ENCODE data around the gene PABPC1L.

Gene PABPC1L

GRCh38 chr20:44884907-44885391 is 24.9 kb upstream of the PABPC1L start:
- peaks cover 24% of the 10 kb centered on the region for H3K4me1 ChIP-seq (ENCODE audit: control insufficient read depth, insufficient read depth, low read length, poor library complexity, severe bottlenecking)
- no peak for DNase-seq
- peaks cover 4% of the 10 kb centered on the region for H3K36me3 ChIP-seq (ENCODE audit: control insufficient read depth, insufficient read depth, low read length)
- H3K9me3 ChIP-seq (ENCODE audit: control insufficient read depth, low read length) = no peaks in the 10 kb centered on the region
- peak overlapping the region; percentile 95 for H3K27ac ChIP-seq (ENCODE audit: insufficient read depth, low read length, poor library complexity, severe bottlenecking)
- H3K4me3 ChIP-seq (ENCODE audit: insufficient read depth, low read depth, low read length, poor library complexity, severe bottlenecking) = peak overlapping the region; percentile 97
- H3K27me3 ChIP-seq (replicated peaks; ENCODE audit: control insufficient read depth, insufficient read depth, low read length, poor library complexity, severe bottlenecking) = no peaks in the 10 kb centered on the region

- peak; percentile 93 to 95 (median 95) for DNase-seq
- Histone ChIP-seq H3K36me3 (ENCODE audit: control insufficient read depth, insufficient read depth, low read length) (peaks cover 4% of the 10 kb centered on the region), H3K27ac (ENCODE audit: insufficient read depth, low read length, poor library complexity, severe bottlenecking) (peak within 1 kb of the TSS; percentile 95), H3K4me1 (ENCODE audit: control insufficient read depth, insufficient read depth, low read length, poor library complexity, severe bottlenecking) (peaks cover 26% of the 10 kb centered on the region), H3K9me3 (ENCODE audit: control insufficient read depth, low read length) (no peaks in the 10 kb centered on the region), H3K4me3 (ENCODE audit: insufficient read depth, low read depth, low read length, poor library complexity, severe bottlenecking) (peak within 1 kb of the TSS; percentile 97), H3K27me3 (replicated peaks; ENCODE audit: control insufficient read depth, insufficient read depth, low read length, poor library complexity, severe bottlenecking) (no peaks in the 10 kb centered on the region)
Observed at GRCh38 chr20:44885392-44886265, 24.2 kb upstream of the PABPC1L start, which contains the start of gene YWHAB. Gene YWHAB, plus strand, starts transcription at chr20:44885705. Its CDS starts 15,829 bp downstream, at chr20:44901534.

GRCh38 chr20:44886266-44886651 is 23.6 kb upstream of the PABPC1L start:
- H3K9me3 ChIP-seq (ENCODE audit: control insufficient read depth, low read length) = no peaks in the 10 kb centered on the region
- no peak for DNase-seq
- peaks cover 4% of the 10 kb centered on the region for H3K36me3 ChIP-seq (ENCODE audit: control insufficient read depth, insufficient read depth, low read length)
- H3K27me3 ChIP-seq (replicated peaks; ENCODE audit: control insufficient read depth, insufficient read depth, low read length, poor library complexity, severe bottlenecking) = no peaks in the 10 kb centered on the region
- peaks cover 32% of the 10 kb centered on the region for H3K4me1 ChIP-seq (ENCODE audit: control insufficient read depth, insufficient read depth, low read length, poor library complexity, severe bottlenecking)
- H3K4me3 ChIP-seq (ENCODE audit: insufficient read depth, low read depth, low read length, poor library complexity, severe bottlenecking) = peak overlapping the region; percentile 97
- peak overlapping the region; percentile 95 for H3K27ac ChIP-seq (ENCODE audit: insufficient read depth, low read length, poor library complexity, severe bottlenecking)

GRCh38 chr20:44886828-44887227 is 23.0 kb upstream of the PABPC1L start:
- Histone ChIP-seq H3K27me3 (replicated peaks; ENCODE audit: control insufficient read depth, insufficient read depth, low read length, poor library complexity, severe bottlenecking) (no peaks in the 10 kb centered on the region), H3K9me3 (ENCODE audit: control insufficient read depth, low read length) (no peaks in the 10 kb centered on the region), H3K4me1 (ENCODE audit: control insufficient read depth, insufficient read depth, low read length, poor library complexity, severe bottlenecking) (peaks cover 38% of the 10 kb centered on the region), H3K27ac (ENCODE audit: insufficient read depth, low read length, poor library complexity, severe bottlenecking) (peak overlapping the region; percentile 95), H3K4me3 (ENCODE audit: insufficient read depth, low read depth, low read length, poor library complexity, severe bottlenecking) (peak overlapping the region; percentile 97), H3K36me3 (ENCODE audit: control insufficient read depth, insufficient read depth, low read length) (peaks cover 4% of the 10 kb centered on the region)
- DNase-seq = no peak

- no peak for DNase-seq
- Histone ChIP-seq H3K4me3 (ENCODE audit: insufficient read depth, low read depth, low read length, poor library complexity, severe bottlenecking) (peak overlapping the region; percentile 97), H3K36me3 (ENCODE audit: control insufficient read depth, insufficient read depth, low read length) (peaks cover 4% of the 10 kb centered on the region), H3K27ac (ENCODE audit: insufficient read depth, low read length, poor library complexity, severe bottlenecking) (peak overlapping the region; percentile 95), H3K9me3 (ENCODE audit: control insufficient read depth, low read length) (no peaks in the 10 kb centered on the region), H3K4me1 (ENCODE audit: control insufficient read depth, insufficient read depth, low read length, poor library complexity, severe bottlenecking) (peaks cover 44% of the 10 kb centered on the region), H3K27me3 (replicated peaks; ENCODE audit: control insufficient read depth, insufficient read depth, low read length, poor library complexity, severe bottlenecking) (no peaks in the 10 kb centered on the region)
Observed at GRCh38 chr20:44887466-44887865, 22.4 kb upstream of the PABPC1L start.

- peak overlapping the region; percentile 56 for H3K27ac ChIP-seq (ENCODE audit: insufficient read depth, low read length, poor library complexity, severe bottlenecking)
- H3K4me1 ChIP-seq (ENCODE audit: control insufficient read depth, insufficient read depth, low read length, poor library complexity, severe bottlenecking) = peaks cover 49% of the 10 kb centered on the region
- no peak for DNase-seq
- no peaks in the 10 kb centered on the region for H3K27me3 ChIP-seq (replicated peaks; ENCODE audit: control insufficient read depth, insufficient read depth, low read length, poor library complexity, severe bottlenecking)
- peaks cover 4% of the 10 kb centered on the region for H3K36me3 ChIP-seq (ENCODE audit: control insufficient read depth, insufficient read depth, low read length)
- H3K4me3 ChIP-seq (ENCODE audit: insufficient read depth, low read depth, low read length, poor library complexity, severe bottlenecking) = peak overlapping the region; percentile 97
- no peaks in the 10 kb centered on the region for H3K9me3 ChIP-seq (ENCODE audit: control insufficient read depth, low read length)
Observed at GRCh38 chr20:44888226-44889103, 21.4 kb upstream of the PABPC1L start.

GRCh38 chr20:44891826-44892225 is 18.0 kb upstream of the PABPC1L start:
- no peak for DNase-seq
- H3K36me3 ChIP-seq (ENCODE audit: control insufficient read depth, insufficient read depth, low read length) = peaks cover 4% of the 10 kb centered on the region
- H3K4me1 ChIP-seq (ENCODE audit: control insufficient read depth, insufficient read depth, low read length, poor library complexity, severe bottlenecking) = peaks cover 65% of the 10 kb centered on the region
- no peaks in the 10 kb centered on the region for H3K9me3 ChIP-seq (ENCODE audit: control insufficient read depth, low read length)
- no peaks in the 10 kb centered on the region for H3K27me3 ChIP-seq (replicated peaks; ENCODE audit: control insufficient read depth, insufficient read depth, low read length, poor library complexity, severe bottlenecking)
- no peak overlapping the region for H3K4me3 ChIP-seq (ENCODE audit: insufficient read depth, low read depth, low read length, poor library complexity, severe bottlenecking)
- H3K27ac ChIP-seq (ENCODE audit: insufficient read depth, low read length, poor library complexity, severe bottlenecking) = no peak overlapping the region

- Histone ChIP-seq H3K27me3 (replicated peaks; ENCODE audit: control insufficient read depth, insufficient read depth, low read length, poor library complexity, severe bottlenecking) (no peaks in the 10 kb centered on the region), H3K36me3 (ENCODE audit: control insufficient read depth, insufficient read depth, low read length) (no peaks in the 10 kb centered on the region), H3K9me3 (ENCODE audit: control insufficient read depth, low read length) (no peaks in the 10 kb centered on the region), H3K27ac (ENCODE audit: insufficient read depth, low read length, poor library complexity, severe bottlenecking) (no peak overlapping the region), H3K4me1 (ENCODE audit: control insufficient read depth, insufficient read depth, low read length, poor library complexity, severe bottlenecking) (peaks cover 51% of the 10 kb centered on the region), H3K4me3 (ENCODE audit: insufficient read depth, low read depth, low read length, poor library complexity, severe bottlenecking) (no peak overlapping the region)
- DNase-seq = no peak
Observed at GRCh38 chr20:44894959-44895358, 14.9 kb upstream of the PABPC1L start.

- DNase-seq = no peak
- H3K9me3 ChIP-seq (ENCODE audit: control insufficient read depth, low read length) = no peaks in the 10 kb centered on the region
- no peaks in the 10 kb centered on the region for H3K27me3 ChIP-seq (replicated peaks; ENCODE audit: control insufficient read depth, insufficient read depth, low read length, poor library complexity, severe bottlenecking)
- no peak overlapping the region for H3K27ac ChIP-seq (ENCODE audit: insufficient read depth, low read length, poor library complexity, severe bottlenecking)
- H3K4me1 ChIP-seq (ENCODE audit: control insufficient read depth, insufficient read depth, low read length, poor library complexity, severe bottlenecking) = peaks cover 40% of the 10 kb centered on the region
- H3K4me3 ChIP-seq (ENCODE audit: insufficient read depth, low read depth, low read length, poor library complexity, severe bottlenecking) = no peak overlapping the region
- H3K36me3 ChIP-seq (ENCODE audit: control insufficient read depth, insufficient read depth, low read length) = peaks cover 7% of the 10 kb centered on the region
Observed at GRCh38 chr20:44896583-44896982, 13.3 kb upstream of the PABPC1L start.

Data from effector memory CD4-positive, alpha-beta T cell (primary cell).